Calu3 (cell line): Measurements from ENCODE around the gene SGTA. TPM values are rescaled to one million over a fixed set of nuclear protein-coding genes. Genes with fewer than 3 reads are reported as not detected.
A peak's percentile ranks its signal among the peaks of the same experiment; 100 is the strongest.

Experiments used
- BruUV-seq: library from RNA; stranded (reverse); fragments of 400-500 nt; replicated peaks from 2 replicates; lab custom pipeline; 2021; lab: Mats Ljungman, UMichigan
- CTCF ChIA-PET: fragments of 300-600 bp; sonication (Branson Sonifier 250); formaldehyde crosslinking; loops from one replicate; lab custom pipeline; 2022; ENCODE audit warnings: antibody characterized with exemption; lab: Charles Lee
- DNase-seq: peaks from one replicate; pipeline ENCODE4 v3.0.0; 2022
- H3K27ac Mint-ChIP-seq: one replicate; pipeline ENCODE4 v1.8.0; 2022; ENCODE audit warnings: mixed read lengths; ENCODE audit not compliant: unreplicated experiment
- H3K27me3 Mint-ChIP-seq: one replicate; pipeline ENCODE4 v1.8.0; 2022; ENCODE audit warnings: mixed read lengths; ENCODE audit not compliant: unreplicated experiment
- H3K36me3 Mint-ChIP-seq: one replicate; pipeline ENCODE4 v1.8.0; 2022; ENCODE audit warnings: mild to moderate bottlenecking, moderate library complexity, mixed read lengths; ENCODE audit not compliant: insufficient read depth, unreplicated experiment
- H3K4me1 Mint-ChIP-seq: one replicate; pipeline ENCODE4 v1.8.0; 2022; ENCODE audit warnings: mild to moderate bottlenecking, low read depth, mixed read lengths; ENCODE audit not compliant: unreplicated experiment
- H3K4me3 Mint-ChIP-seq: one replicate; pipeline ENCODE4 v1.8.0; 2022; ENCODE audit warnings: mild to moderate bottlenecking, low read depth, moderate library complexity, mixed read lengths; ENCODE audit not compliant: unreplicated experiment
- H3K9me3 Mint-ChIP-seq: one replicate; pipeline ENCODE4 v1.8.0; 2022; ENCODE audit warnings: low read depth, mixed read lengths; ENCODE audit not compliant: unreplicated experiment
- CTCF ChIP-seq: fragments of 200-600 bp; IDR thresholded peaks from one replicate; pipeline ENCODE4 v1.8.0; 2022; ENCODE audit warnings: antibody characterized with exemption; ENCODE audit not compliant: unreplicated experiment
- intact Hi-C: fragments of 100-400 bp; cut with micrococcal nuclease; formaldehyde crosslinking; loops from one replicate; pipeline ENCODE4 v1.10.0; 2022; ENCODE audit not compliant: unreplicated experiment
- total RNA-seq: library from RNA; stranded (reverse); gene quantifications from 2 replicates; pipeline ENCODE4 v1.2.3, GENCODE V29; 2022

SGTA gene
- total RNA-seq, 1 experiment from 2014 or later = 44.7 TPM

GRCh38 chr19:2755811-2756210 is 27.3 kb downstream of the SGTA start:
- intact Hi-C loops = no loop called here
- CTCF ChIA-PET = no interaction called here
- BruUV-seq = no TSS peak
- no peaks in the 10 kb centered on the region for H3K4me1 Mint-ChIP-seq
- H3K4me3 Mint-ChIP-seq = no peak overlapping the region
- no peaks in the 10 kb centered on the region for H3K9me3 Mint-ChIP-seq
- H3K36me3 Mint-ChIP-seq = peaks cover 34% of the 10 kb centered on the region
- no peaks in the 10 kb centered on the region for H3K27me3 Mint-ChIP-seq
- no peak for TF ChIP-seq CTCF
- no peak for DNase-seq
- H3K27ac Mint-ChIP-seq = no peak overlapping the region

GRCh38 chr19:2755448-2755705 is 27.7 kb downstream of the SGTA start:
- Mint-ChIP-seq H3K27me3 (no peaks in the 10 kb centered on the region), H3K4me1 (no peaks in the 10 kb centered on the region), H3K4me3 (no peak overlapping the region), H3K27ac (no peak overlapping the region), H3K36me3 (peaks cover 31% of the 10 kb centered on the region), H3K9me3 (no peaks in the 10 kb centered on the region)
- no TSS peak for BruUV-seq
- intact Hi-C loops = no loop called here
- no peak for TF ChIP-seq CTCF
- no peak for DNase-seq
- CTCF ChIA-PET = no interaction called here

GRCh38 chr19:2754659-2755447 is 28.2 kb downstream of the SGTA start:
- Mint-ChIP-seq H3K27ac (no peak overlapping the region), H3K9me3 (no peaks in the 10 kb centered on the region), H3K4me3 (no peak overlapping the region), H3K36me3 (peaks cover 31% of the 10 kb centered on the region), H3K4me1 (no peaks in the 10 kb centered on the region), H3K27me3 (no peaks in the 10 kb centered on the region)
- DNase-seq = no peak
- CTCF ChIA-PET = no interaction called here
- BruUV-seq = TSS peak; percentile 40
- intact Hi-C loops = no loop called here
- TF ChIP-seq CTCF = no peak

- Mint-ChIP-seq H3K4me1 (no peaks in the 10 kb centered on the region), H3K36me3 (peaks cover 19% of the 10 kb centered on the region), H3K4me3 (no peak overlapping the region), H3K27ac (no peak overlapping the region), H3K9me3 (no peaks in the 10 kb centered on the region), H3K27me3 (no peaks in the 10 kb centered on the region)
- intact Hi-C loops = no loop called here
- CTCF ChIA-PET = no interaction called here
- no peak for TF ChIP-seq CTCF
- BruUV-seq = no TSS peak
- no peak for DNase-seq
Observed at GRCh38 chr19:2751438-2751830, 31.6 kb downstream of the SGTA start.
